Measurements from ENCODE around the gene SLC35A4. TPM values are rescaled to one million over a fixed set of nuclear protein-coding genes. Genes with fewer than 3 reads are reported as not detected.
A peak's percentile ranks its signal among the peaks of the same experiment; 100 is the strongest.

SLC35A4 gene
- total RNA-seq, 1 donor from 2014 or later, result 77.9 TPM

DNA sequence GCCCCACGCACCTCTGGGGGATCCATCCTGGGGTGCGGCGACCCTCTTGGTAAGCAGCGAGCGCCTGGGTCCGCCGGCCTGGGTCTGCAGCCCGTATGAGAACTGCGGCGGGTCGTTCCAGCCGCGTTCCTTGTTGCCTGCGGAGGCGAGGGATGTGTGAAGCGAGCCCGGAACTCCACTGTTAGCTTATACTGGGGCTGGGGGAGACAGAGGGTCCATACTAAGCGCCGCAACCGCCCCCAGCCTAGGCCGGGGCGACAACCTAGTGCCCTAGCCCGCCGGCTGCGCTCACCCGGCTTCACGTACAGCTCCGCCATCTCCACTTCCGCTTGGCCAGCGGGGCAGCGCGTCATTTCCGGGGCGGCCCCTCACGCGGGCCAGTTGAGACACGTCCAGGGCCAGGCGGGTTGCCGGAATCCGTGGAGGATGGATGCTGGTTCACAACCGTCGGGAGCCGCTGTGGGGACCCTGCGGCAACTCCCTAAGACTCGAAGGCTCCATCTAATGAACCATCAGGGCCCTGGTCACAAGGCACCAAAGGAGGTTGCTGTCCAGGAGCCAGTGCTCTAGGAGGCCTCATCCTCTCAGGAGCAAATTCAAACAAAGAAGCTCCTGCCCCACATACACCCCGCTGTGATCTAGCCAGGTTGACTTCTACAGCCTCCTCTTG is 7.4 kb upstream of the SLC35A4 start, which contains the start of gene SRA1:
Gene SRA1, minus strand, starts transcription at position 338 of the 670 bp plus-strand sequence. Its CDS starts 21 bp downstream, at position 317.
- no peaks in the 10 kb centered on the region for H3K27me3 Mint-ChIP-seq
- POLR2A ChIA-PET, result interaction anchor here (0.7 to 1.9 kb wide), 9 partner anchors 8 to 1263 kb away, joined by 3 to 30 read pairs (median 8); partner anchors contain the start of genes ANKHD1, EIF4EBP3, IK and NDUFA2
- H3K36me3 Mint-ChIP-seq (ENCODE audit: low read depth), result peaks cover 42% of the 10 kb centered on the region
- peak within 1 kb of the TSS; percentile 89 for H3K27ac Mint-ChIP-seq
- TF ChIP-seq, protein P1, sequence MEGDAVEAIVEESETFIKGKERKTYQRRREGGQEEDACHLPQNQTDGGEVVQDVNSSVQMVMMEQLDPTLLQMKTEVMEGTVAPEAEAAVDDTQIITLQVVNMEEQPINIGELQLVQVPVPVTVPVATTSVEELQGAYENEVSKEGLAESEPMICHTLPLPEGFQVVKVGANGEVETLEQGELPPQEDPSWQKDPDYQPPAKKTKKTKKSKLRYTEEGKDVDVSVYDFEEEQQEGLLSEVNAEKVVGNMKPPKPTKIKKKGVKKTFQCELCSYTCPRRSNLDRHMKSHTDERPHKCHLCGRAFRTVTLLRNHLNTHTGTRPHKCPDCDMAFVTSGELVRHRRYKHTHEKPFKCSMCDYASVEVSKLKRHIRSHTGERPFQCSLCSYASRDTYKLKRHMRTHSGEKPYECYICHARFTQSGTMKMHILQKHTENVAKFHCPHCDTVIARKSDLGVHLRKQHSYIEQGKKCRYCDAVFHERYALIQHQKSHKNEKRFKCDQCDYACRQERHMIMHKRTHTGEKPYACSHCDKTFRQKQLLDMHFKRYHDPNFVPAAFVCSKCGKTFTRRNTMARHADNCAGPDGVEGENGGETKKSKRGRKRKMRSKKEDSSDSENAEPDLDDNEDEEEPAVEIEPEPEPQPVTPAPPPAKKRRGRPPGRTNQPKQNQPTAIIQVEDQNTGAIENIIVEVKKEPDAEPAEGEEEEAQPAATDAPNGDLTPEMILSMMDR (IDR thresholded peaks at IDR 0.05), result no peak
- CTCF ChIA-PET, result interaction anchor here (1.0 kb wide), 1 partner anchor 10 kb away, joined by 4 read pairs; the partner anchor contains the start of gene EIF4EBP3
- peak; percentile 97 for ATAC-seq (ENCODE audit: low read depth)
- H3K9me3 Mint-ChIP-seq, result no peaks in the 10 kb centered on the region
- H3K4me1 Mint-ChIP-seq, result peaks cover 55% of the 10 kb centered on the region
- peak; percentile 88 for DNase-seq
- intact Hi-C loops (cut with micrococcal nuclease), result loop anchor here (1.0 to 2.0 kb wide), 5 partner anchors 10 to 156 kb away; partner anchors contain the start of genes ANKHD1, EIF4EBP3, TMCO6 and WDR55
- peak within 1 kb of the TSS; percentile 93 for H3K4me3 Mint-ChIP-seq

DNA sequence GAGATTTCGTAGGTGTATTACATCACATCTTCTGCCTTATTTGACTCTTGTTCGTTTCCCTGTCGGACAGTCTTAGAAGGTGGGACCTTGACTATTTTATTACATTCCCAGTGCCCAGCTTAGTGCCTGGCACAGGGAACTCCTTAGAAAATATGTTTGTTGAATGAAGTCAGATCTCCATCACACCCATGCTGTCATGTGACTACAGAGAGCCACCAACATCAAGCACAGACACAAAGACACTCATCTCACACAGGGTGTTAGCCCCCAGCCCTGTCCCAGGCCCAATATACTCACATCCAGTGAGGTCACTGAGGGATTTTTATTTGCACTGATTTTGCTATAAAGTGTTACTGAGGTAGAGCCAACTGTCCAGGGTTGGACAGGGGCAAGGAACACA is 6.7 kb upstream of the SLC35A4 start:
- POLR2A ChIA-PET, result interaction anchor here (1.0 to 1.8 kb wide), 6 partner anchors 10 to 156 kb away, joined by 3 to 30 read pairs (median 8); partner anchors contain the start of genes ANKHD1, EIF4EBP3, IK and NDUFA2
- peaks cover 39% of the 10 kb centered on the region for H3K36me3 Mint-ChIP-seq (ENCODE audit: low read depth)
- TF ChIP-seq, protein P1 (IDR thresholded peaks at IDR 0.05), result no peak
- peak overlapping the region; percentile 93 for H3K4me3 Mint-ChIP-seq
- intact Hi-C loops (cut with micrococcal nuclease), result loop anchor here (1.0 to 2.0 kb wide), 5 partner anchors 11 to 157 kb away; partner anchors contain the start of genes ANKHD1, EIF4EBP3, TMCO6 and WDR55
- peak overlapping the region; percentile 89 for H3K27ac Mint-ChIP-seq
- ATAC-seq (ENCODE audit: low read depth), result no peak
- CTCF ChIA-PET, result no interaction called here
- DNase-seq, result no peak
- no peaks in the 10 kb centered on the region for H3K9me3 Mint-ChIP-seq
- peaks cover 57% of the 10 kb centered on the region for H3K4me1 Mint-ChIP-seq
- no peaks in the 10 kb centered on the region for H3K27me3 Mint-ChIP-seq

DNA sequence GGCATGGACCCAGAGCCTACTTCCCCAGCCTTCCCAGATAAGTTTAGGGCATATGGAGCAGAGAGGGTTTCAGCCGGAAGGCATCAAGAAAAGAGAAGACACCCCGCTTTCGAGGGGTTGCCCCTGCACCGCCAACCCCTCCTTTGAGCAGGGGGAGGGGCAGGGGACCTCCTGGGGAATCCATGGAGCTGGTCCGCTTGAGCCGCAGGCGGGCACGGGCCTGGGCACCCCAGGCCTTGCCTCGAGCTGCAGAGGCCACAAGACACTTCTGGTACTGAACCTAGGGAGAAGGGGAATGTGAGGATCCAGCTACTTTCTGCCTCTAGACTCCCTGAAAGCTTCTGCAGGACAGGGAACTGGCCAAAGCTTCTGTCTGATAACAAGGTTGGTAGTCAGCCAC is 6.1 kb upstream of the SLC35A4 start:
- ChIA-PET POLR2A (interaction anchor here (0.6 to 1.8 kb wide), 2 partner anchors 10 to 162 kb away, joined by 4 to 30 read pairs; partner anchors contain the start of gene EIF4EBP3), CTCF (no interaction called here)
- ATAC-seq (ENCODE audit: low read depth) (no peak), DNase-seq (no peak)
- Mint-ChIP-seq H3K9me3 (no peaks in the 10 kb centered on the region), H3K27me3 (no peaks in the 10 kb centered on the region), H3K4me3 (no peak overlapping the region), H3K36me3 (ENCODE audit: low read depth) (peaks cover 33% of the 10 kb centered on the region), H3K4me1 (peaks cover 57% of the 10 kb centered on the region), H3K27ac (no peak overlapping the region)
- TF ChIP-seq, protein P1 (IDR thresholded peaks at IDR 0.05), result no peak
- intact Hi-C loops (cut with micrococcal nuclease), result no loop called here

DNA sequence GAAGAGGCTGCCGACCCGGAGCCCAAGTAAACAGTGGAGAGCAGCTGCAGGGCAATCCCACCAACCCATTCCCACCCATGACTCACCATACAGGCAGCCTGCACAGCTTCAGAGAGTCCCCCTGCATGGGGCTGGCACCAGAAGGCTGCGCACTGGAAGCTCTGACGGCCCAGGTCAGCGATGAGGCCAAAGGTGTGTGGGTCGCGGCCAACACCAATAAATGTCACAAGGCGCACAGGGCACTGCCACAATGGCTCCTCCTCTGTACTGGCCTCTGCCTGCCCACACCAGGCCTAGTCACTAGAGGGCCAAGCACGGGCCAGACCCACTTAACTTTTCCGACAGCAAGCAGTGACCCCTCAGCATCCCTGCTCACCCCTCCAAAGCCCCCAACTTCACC is 4.4 kb upstream of the SLC35A4 start:
- no peak overlapping the region for H3K27ac Mint-ChIP-seq
- H3K27me3 Mint-ChIP-seq, result no peaks in the 10 kb centered on the region
- intact Hi-C loops (cut with micrococcal nuclease), result no loop called here
- no peak overlapping the region for H3K4me3 Mint-ChIP-seq
- no peak for ATAC-seq (ENCODE audit: low read depth)
- H3K36me3 Mint-ChIP-seq (ENCODE audit: low read depth), result peaks cover 35% of the 10 kb centered on the region
- ChIA-PET CTCF (no interaction called here), POLR2A (no interaction called here)
- TF ChIP-seq, protein P1 (IDR thresholded peaks at IDR 0.05), result no peak
- H3K4me1 Mint-ChIP-seq, result peaks cover 55% of the 10 kb centered on the region
- DNase-seq, result no peak
- no peaks in the 10 kb centered on the region for H3K9me3 Mint-ChIP-seq

Measured in activated B cell treated with CpG ODN at 0.5 μM for 24 hours (primary cell).